Stimulated activated CD8-positive, alpha-beta memory T cell treated with anti-CD3 and anti-CD28 coated beads, Interleukin-15, amount 100 ng/mL, for 48 hours (primary cell): ENCODE measurements around the gene KDR.

ENCODE experiments used
- DNase-seq, 2 donors: peaks; one replicate each; pipeline ENCODE4 v3.0.0-alpha.2; 2020; ENCODE audit warnings: low read depth in 2 of 2

The KDR gene

DNA sequence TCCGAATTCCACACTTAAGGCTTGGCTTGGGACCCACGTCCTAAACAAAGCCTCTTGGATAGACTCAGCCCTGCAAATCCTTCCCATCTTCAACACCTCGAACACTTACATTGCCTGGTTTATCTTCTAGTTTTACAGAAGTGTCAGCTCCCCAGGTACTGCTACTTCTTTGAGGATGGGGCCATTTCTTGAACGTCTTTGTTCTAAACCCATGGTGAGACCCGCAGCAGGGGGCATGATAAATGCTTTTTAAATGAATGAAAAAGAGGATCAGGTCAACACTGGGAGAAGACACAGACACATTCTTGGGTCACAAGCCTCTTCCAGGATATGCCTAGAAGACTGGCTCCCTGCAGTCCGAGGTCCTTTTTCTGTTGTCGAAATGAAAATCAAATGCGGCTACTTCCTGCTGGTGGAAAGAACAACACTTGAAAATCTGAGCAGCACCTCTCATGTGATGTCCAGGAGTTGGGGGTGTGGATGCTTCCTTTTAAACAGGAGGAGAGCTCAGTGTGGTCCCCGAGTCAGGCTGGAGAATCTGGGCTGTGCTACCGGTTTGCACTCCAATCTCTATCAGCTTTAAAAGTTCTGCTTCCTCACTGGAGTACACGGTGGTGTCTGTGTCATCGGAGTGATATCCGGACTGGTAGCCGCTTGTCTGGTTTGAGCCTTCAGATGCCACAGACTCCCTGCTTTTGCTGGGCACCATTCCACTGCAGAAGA, 45.8 kb downstream of the KDR start:
- no peak for DNase-seq

DNA sequence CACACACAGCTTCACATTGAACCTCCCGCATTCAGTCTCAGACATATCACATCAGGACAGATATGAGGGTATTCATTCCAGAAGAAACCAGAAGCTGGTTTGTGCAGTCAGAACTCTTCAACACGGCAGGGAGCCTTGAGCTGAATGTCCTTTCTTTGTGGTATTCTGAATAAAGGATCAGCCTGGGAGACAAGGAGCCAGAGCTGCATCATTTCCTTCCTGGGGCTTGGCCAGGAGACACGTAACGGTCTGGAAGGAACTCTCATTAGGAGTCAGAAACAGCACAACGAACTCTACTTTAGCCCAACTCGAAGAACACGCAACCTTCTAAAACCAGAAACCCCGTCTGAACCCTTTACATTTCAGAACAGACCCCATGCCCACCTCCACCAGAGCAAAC, 46.4 kb downstream of the KDR start:
- no peak for DNase-seq

DNA sequence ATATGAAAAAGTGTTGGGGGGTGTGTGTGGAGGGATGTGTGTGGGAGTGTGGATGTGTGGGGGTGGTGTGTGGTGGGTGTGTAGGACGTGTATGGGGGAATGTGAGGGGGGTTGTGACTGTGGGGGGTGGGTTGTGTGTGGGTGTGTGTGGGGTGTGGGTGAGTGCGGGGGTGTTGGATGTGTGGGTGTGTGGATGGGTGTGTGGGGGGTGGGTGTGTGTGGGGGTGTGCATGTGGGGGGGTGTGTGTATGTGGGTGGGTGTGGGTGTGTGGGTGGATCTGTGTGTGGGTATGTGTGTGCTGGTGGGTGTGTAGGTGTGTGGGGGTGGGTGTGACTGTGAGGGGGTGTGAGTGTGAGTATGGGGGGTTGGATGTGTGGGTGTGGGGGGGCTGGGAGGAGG, 47.8 kb downstream of the KDR start:
- DNase-seq: no peak

DNA sequence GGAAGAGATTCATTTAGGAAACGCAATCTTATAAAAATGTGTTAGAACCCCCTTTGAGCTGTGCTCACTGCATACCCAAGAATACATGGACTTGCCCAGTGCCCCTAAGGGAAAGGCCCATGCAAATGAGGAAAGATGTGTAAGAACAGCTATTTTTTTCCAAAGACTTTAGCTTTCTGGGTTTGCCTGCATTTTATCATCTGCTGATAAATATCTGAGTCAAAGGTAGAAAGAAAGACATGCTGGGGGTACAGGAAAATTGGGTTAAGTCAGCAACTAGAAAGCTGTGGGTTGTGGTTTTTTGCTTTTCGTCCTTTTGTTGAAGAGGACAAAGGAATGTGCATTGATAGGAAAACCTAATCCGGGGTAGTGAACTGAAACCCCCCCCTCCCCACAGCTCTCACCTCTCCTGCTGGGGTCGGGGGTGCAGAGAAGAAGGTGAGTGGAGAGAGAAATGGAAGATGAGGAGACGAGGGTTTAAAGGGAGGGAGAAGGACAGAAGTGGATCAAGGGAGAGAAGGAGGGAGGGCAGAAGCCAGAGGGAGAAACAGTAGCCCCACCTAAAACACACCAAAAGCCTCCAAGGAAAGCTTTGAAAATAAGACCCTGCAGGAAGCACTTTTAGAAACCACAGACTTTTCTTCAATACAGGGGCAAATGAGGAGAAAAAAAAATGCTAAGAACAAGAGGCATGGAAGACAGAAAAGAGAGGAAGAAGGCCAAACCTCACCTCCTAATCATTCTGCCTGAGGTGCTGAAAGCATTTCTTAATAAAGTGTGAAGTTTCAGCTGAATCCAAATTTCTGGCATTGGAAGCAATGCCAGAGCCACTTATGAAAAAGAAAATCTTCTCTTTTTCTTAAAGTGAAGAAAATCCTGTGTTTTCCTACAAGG, 49.3 kb downstream of the KDR start:
- DNase-seq: no peak

DNA sequence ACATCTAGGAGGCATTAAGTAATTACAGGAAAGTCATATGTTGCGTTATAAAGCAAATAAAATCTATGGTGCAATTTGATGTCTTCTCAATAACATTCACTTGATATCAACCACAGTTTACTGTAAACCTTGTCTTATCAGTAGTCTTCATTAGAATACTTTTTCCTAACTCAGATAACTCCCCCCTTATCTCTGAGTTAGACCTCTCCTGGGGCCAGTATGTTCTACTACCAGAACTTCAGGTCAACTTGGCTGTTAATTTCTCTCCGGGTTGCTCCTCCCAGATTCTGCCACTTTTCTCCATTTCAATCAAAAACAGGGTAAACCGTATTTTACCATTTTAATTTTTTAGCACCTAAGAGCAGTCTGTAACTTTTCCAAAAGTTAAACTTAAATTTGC, 50.0 kb downstream of the KDR start:
- DNase-seq: no peak

DNA sequence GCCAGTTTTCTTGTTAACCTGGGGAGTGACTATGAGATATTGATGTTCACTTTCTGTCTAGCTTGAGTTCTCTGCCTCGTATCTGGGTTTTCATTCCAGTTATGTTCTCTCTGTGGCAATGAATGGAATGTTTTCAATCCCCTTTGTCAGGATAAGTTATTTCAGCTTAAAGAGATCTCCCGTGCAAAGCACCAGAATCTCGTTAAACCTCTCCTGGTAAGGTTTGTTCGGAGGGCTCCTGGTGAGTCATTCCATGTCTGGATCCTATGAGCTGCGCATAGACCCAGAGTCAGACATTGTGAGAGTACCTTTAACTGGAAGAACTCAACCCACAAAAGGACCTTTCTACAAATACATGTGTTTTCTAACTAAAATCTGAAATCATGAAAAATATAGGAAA, 51.0 kb downstream of the KDR start:
- DNase-seq: no peak

DNA sequence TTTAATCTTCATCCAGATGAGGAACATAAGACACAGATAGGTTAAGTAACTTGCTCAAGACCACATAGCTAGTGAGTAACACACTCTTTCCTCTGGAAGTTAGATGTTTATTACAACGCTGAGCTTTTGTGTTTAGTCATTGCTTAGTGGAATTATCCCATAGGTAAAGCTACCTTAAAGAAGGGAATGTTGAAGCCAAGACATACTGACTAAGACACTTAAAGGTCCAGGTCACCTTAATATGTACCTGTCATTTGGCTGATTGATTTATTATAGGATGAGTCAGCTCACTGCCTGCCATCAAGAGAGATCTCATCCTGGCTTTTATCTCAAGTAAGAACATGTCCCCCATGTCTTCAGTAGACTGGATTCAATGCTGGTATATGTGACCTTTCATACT, 53.4 kb downstream of the KDR start:
- no peak for DNase-seq

DNA sequence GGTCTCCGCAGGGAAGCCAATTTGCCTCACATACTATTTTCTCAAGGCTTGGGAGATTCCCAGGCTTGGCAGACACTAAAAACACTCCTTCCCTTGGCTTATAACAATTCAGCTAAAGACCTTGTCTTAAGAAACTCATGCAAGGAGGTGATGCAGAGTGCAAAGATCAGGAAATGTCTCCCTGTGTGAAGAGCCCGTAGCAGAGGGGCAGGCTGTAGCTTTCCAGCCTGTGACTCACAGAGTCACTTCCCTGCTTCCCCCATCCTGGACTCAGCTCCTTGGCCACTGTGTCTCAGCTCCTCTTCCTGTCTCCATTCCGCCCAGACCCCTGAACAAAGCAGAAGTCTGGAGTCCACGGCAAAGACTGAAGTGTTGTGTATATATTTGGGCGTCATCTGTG, 56.1 kb downstream of the KDR start:
- no peak for DNase-seq

DNA sequence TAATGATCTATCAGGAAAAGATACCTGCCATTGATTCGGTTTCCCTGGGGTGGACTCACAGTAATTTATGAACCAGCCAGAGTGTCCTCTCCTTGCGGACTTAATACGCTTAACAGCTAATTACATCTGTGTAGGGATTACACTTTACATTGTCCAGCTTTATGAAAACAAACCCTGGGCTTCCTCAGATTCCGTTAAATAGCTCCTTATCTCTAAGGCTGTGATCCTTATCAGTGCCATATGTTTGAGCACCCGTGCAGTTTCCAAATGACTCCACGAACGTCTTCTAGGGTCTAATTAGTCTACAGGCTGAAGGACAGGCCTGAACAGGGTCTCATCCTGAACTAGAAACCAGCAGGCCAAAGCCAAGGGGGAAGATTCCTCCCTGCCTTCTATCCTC, 56.9 kb downstream of the KDR start:
- DNase-seq: no peak

DNA sequence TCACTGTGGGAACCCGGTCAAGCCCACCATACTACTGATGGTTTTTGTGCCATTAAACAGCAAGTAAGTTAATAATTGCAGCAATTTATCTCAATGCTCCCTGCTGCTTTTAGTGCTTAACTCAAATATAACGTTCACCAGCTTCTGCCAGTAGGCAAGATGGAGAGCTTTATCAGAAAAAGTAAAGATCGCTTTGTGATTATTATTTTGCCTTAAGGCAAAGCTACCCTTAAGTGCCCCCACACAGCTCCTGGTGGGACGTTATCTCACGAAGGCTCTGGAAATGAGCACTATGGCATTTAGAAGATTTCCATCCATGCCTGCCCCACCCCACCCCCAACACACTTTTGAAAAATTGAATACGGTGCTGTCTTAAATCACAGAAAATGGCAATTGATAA, 59.4 kb downstream of the KDR start:
- no peak for DNase-seq

DNA sequence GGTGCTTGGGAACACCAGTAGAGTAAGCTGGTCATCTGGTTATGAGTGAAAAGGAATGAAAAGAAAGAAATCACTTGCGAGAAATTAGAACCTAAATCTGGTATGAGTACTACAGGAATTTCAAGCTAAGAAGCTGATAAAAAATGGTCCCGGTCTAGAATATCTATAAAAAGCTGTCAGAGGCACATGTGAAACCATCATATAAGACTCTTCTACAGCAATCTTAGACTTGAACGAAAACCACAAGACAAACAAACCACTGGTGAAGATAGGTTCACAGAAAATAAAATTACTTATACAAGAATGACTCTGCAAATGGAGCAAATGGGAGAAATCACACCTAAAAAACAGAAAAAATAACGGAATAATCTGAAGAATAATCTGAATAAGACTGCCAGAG, 69.9 kb downstream of the KDR start:
- DNase-seq: no peak

DNA sequence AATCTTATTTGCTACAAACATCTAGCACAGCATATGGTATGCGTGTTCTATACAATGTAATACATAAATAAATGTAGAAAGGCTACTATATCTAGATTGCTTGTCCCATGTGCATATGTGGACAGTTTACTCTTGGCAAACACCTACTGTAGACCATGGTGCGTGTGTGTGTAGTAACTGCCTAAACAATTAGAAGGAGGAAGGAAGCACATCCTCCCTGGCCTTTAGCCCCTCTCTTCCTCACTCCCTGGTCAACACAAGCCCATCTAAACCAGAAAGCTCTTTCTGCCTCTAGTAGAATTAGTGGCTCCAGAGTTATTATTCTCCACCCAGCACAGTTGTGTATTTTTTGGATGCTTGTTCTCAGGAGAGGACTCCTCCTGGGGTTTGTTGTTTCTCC, 73.9 kb downstream of the KDR start:
- DNase-seq: no peak

DNA sequence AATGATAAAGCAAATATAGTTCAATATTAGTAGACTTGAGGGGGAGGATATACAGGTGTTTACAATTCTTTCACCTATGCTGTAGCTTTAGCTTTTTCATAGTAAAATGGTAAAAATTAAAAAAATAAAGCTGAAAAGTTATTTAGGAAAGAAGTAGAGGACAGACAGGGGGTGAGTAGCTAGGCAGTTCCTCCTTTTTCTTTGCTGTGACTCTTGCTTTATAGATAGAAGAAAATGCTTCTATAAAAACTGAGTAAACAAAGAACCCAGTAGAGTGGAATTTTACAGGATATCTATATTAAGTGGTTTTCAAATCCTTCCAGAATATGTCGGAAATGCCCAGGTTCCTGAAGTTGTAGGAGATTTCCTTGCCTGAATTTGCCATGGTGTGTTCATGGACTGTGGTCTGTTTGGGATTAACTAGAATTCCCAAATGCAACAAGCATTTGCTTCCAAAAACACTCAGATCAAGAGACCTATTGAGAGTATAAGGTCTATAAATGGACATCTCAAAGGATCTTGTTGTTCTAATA, 74.9 kb downstream of the KDR start:
- DNase-seq: no peak

DNA sequence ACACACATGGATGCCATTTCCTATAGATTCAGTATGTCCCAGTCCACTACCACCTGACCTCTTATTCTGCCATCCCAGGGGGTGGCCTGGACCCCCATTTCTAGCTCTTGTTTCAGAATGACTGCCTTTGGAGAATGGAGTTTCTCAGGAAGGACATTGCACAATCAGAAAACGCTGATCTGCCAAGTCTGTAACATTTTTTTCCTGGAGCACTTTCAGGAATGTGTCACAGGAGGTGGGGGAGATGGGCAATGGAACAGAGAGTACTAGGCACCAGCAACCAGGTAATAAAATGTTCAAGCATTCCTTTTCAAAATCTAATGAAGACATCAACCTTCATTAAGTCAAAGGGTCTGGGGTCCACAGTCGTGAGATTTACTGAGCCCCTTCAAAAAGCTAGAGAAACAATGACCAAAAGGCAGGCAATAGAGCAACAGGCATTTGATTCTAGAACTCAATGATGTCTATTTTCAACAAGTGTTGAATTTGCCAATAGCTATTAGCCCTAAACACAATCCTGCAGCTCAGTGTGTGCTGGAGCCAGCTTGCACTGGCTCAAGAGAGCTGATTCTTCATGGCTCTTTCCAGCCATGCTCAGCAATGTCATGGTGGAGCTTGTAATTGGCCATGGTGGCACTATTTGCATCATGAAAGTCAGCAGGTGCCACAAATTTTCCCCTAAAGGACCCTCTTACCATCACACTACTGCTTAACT, 87.1 kb downstream of the KDR start:
- DNase-seq: no peak

DNA sequence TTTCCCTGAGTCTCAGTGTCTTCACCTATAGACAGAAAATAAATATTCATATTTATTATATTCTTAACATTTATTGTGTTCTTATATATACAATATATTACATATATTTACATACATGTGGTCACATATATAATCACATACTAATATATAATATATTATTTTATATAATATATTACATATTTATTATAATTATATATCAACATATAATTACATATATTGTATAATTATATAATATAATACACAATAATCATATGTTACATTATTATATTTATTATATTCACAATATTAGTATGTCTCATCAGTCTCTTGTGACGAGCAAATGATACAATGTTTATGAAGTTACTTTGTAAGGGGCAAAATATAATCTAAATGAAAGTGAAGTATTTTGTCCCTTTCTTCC, 87.7 kb downstream of the KDR start:
- DNase-seq: no peak

DNA sequence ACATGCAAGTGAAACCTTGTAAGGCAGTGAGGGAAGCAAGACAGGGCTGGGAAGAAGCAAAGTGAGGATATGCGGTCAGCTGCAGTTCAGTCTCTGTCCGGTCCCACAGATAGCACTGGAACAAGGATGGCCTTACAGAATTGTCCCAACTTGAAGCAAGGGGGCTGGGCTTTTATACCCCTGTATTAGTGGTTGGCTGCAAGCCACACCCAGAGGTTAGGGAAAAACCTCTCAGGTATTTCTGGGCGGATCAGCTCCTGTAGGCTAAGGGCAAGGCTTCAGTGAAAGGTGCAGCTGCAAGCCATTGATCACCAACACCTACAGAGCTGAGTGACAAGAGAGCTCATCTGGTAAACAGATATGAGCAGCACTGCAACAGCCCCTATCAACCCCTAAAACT, 89.0 kb downstream of the KDR start:
- DNase-seq: no peak

DNA sequence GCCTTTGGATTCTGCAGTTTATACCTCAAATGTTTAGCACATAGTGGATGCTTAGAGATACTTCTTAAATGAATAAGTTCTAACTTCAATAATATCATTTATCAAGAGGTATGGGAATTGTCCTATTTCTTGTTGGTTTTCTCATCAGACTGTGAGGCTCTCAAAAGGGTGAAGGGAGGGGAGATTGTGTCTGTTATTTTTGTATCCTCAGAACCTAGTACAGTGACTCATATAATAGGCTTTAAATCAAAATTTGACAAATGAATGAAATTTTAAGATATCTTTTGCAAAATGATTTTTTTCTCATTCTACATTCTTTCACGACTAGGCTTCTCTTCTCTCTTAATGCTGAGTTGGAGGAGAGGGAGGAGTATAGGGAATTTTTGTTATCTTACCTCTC, 89.5 kb downstream of the KDR start:
- no peak for DNase-seq

DNA sequence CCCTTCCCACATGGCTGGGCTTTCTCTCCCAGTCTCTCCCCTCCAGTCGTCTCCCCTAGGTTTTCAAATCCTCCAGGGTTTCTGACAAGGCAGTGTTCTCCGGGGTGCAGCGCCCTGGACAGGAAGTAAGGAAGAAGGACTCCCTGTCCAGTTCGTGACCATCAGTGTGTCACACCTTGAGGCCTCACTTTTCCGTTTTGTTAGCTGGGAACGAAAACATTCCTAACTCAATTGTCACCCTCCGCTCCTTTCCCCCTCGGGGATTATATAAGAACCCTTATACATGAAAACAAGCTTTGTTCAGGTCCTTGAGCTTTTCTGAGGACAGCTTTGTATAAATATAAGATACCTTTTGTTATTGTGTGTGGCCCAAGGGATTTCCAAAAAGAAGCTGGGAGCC, 92.1 kb downstream of the KDR start:
- no peak for DNase-seq

DNA sequence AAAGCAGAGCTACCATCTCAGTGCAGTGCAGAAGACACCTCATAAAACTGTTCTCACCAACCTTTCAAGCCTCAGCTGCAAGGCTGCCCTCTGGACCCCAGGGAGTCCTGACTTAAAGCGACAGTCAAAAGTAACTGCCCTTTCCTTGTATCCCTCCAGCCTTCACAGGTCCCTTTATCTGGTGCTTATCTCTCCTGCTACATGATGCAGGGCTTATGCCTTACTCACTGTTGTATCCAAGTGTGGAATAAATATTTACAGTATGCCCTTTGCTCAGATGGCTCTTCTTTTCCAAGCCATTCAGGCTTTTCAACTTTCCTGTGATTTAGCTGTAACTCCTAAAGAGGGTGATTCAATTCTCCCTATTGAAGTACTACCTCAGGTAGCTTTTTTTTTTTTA, 92.6 kb downstream of the KDR start:
- no peak for DNase-seq

DNA sequence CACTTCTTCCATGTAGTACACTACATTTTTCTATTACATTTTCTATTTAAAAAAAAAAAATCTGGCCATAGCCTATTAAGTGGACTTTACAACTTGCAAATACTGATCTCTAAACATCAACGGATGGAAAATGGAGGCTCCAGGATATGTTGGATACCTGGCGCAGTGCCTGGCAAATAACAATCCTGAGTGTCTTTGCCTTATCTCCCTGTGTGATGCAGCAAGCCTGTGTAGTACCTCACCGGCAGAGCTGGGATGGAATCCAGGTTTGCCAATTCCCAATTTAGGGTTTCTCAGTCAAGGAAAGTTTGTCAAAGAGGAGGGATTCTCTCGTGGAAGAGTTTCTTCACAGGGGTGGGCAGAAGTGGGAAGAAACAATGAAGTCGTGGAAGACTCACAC, 93.2 kb downstream of the KDR start:
- no peak for DNase-seq

DNA sequence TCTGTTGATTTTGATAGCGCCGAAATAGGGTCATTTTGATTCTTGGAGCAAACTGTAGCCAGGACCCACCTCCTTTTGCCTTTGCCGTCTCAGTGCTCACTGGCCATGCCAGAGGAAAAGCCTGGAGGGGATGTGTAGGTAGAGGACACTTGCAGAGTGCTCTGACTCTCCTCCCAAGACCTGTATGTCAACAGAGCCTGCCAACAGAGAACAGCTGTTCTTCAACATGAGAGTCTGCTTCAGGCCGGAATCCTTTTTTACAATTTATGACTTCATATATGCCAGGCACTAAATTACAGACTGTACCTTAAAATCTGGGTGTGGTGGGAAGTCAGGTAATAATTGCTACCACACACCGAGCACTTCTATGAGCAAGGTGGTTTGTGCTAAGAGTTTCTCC, 94.2 kb downstream of the KDR start:
- DNase-seq: no peak

DNA sequence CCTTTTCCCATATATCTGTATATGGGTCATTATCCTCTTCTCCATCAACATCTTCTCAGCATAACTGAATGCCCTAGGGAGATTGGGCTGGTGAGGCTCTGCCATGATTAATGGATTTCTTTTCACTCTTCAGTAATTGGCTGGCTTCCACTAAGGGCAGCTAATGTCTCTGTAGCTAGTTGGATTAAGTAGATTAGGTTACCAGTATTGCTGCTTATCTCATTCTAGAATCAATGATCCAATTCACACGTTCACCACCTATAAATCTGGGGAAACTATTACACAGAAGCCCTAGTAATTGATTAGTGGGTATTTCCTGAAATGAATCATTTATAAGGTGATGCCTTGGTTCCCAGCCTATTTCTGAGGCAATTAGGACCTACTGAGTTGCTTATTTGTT, 94.8 kb downstream of the KDR start:
- no peak for DNase-seq
